Measurements from ENCODE around the gene SULT1E1. TPM values are rescaled to one million over a fixed set of nuclear protein-coding genes. Genes with fewer than 3 reads are reported as not detected.

SULT1E1 gene
- total RNA-seq, 1 donor from 2014 or later = 5.1 TPM

DNA sequence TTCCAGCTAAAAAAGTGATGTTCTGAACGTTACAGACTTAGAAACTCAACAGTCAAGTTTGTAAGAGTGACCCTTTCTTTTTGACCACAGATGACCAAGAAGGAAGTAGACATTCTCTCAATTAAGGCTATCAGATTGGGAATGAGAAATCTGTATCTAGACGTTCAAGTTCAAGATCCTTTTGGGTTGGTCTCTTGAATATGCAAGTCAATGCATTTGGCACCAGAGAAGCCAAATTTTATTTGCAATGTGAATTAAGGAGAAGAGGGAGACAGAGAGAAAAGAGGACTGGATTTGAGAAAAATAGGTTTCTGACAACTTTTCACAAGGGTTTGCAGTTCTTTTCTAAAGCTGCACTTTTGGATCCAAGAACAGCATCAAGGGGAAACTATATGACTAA, 17.5 kb upstream of the SULT1E1 start:
- Mint-ChIP-seq H3K9me3 (ENCODE audit: unreplicated experiment) (no peaks in the 10 kb centered on the region), H3K36me3 (ENCODE audit: unreplicated experiment) (no peaks in the 10 kb centered on the region), H3K27me3 (ENCODE audit: unreplicated experiment) (peaks cover 11% of the 10 kb centered on the region), H3K4me3 (ENCODE audit: unreplicated experiment) (no peak overlapping the region), H3K27ac (ENCODE audit: unreplicated experiment) (no peak overlapping the region), H3K4me1 (ENCODE audit: unreplicated experiment) (no peaks in the 10 kb centered on the region)
- no peak for DNase-seq (ENCODE audit: extremely low spot score, unreplicated experiment)
- TF ChIP-seq, protein P1, sequence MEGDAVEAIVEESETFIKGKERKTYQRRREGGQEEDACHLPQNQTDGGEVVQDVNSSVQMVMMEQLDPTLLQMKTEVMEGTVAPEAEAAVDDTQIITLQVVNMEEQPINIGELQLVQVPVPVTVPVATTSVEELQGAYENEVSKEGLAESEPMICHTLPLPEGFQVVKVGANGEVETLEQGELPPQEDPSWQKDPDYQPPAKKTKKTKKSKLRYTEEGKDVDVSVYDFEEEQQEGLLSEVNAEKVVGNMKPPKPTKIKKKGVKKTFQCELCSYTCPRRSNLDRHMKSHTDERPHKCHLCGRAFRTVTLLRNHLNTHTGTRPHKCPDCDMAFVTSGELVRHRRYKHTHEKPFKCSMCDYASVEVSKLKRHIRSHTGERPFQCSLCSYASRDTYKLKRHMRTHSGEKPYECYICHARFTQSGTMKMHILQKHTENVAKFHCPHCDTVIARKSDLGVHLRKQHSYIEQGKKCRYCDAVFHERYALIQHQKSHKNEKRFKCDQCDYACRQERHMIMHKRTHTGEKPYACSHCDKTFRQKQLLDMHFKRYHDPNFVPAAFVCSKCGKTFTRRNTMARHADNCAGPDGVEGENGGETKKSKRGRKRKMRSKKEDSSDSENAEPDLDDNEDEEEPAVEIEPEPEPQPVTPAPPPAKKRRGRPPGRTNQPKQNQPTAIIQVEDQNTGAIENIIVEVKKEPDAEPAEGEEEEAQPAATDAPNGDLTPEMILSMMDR (IDR thresholded peaks at IDR 0.05) = no peak

DNA sequence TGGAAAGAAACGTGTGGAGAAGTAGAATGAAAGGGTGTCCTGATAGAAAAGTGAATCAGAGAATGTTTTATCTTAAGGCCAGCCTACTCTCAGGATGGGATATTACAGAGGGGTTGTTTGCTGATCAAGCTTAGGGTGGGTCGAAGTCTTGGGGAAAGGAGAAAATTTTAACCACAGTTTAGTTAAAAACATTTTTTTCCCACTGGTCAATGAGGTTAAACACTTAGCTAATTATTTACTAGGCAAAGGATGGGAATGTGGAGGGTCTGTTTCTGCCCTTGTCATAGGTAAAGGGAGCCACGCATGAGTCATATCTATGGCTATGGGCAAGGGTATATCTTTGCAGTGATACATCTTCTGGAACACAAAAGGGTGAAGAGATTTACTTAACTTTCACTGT, 16.1 kb upstream of the SULT1E1 start:
- no peak for DNase-seq (ENCODE audit: extremely low spot score, unreplicated experiment)
- H3K27me3 Mint-ChIP-seq (ENCODE audit: unreplicated experiment) = peaks cover 10% of the 10 kb centered on the region
- TF ChIP-seq, protein P1 (IDR thresholded peaks at IDR 0.05) = no peak
- no peaks in the 10 kb centered on the region for H3K9me3 Mint-ChIP-seq (ENCODE audit: unreplicated experiment)
- H3K4me3 Mint-ChIP-seq (ENCODE audit: unreplicated experiment) = no peak overlapping the region
- no peaks in the 10 kb centered on the region for H3K36me3 Mint-ChIP-seq (ENCODE audit: unreplicated experiment)
- H3K4me1 Mint-ChIP-seq (ENCODE audit: unreplicated experiment) = no peaks in the 10 kb centered on the region
- no peak overlapping the region for H3K27ac Mint-ChIP-seq (ENCODE audit: unreplicated experiment)

DNA sequence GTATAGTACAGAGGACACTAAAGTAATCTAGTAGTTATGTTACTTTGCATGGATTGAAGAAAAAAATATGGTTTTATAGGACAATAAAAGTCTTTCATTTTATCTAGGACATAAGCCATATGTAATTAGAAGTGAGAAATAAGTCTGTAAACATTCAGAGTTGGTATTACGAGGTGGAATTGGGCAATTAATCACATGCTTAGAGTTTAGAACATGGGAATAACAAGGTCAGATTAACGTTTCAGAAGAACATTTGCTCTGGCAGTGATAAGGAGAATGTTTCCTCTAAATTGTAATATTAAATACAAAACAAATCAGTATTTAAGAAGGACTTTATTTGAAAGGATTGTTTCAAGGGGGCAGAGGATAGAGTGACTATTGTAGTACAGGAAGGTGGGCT, 15.6 kb upstream of the SULT1E1 start:
- H3K36me3 Mint-ChIP-seq (ENCODE audit: unreplicated experiment) = no peaks in the 10 kb centered on the region
- no peak overlapping the region for H3K4me3 Mint-ChIP-seq (ENCODE audit: unreplicated experiment)
- TF ChIP-seq, protein P1 (IDR thresholded peaks at IDR 0.05) = no peak
- no peaks in the 10 kb centered on the region for H3K9me3 Mint-ChIP-seq (ENCODE audit: unreplicated experiment)
- no peak for DNase-seq (ENCODE audit: extremely low spot score, unreplicated experiment)
- no peaks in the 10 kb centered on the region for H3K4me1 Mint-ChIP-seq (ENCODE audit: unreplicated experiment)
- no peak overlapping the region for H3K27ac Mint-ChIP-seq (ENCODE audit: unreplicated experiment)
- peaks cover 10% of the 10 kb centered on the region for H3K27me3 Mint-ChIP-seq (ENCODE audit: unreplicated experiment)

DNA sequence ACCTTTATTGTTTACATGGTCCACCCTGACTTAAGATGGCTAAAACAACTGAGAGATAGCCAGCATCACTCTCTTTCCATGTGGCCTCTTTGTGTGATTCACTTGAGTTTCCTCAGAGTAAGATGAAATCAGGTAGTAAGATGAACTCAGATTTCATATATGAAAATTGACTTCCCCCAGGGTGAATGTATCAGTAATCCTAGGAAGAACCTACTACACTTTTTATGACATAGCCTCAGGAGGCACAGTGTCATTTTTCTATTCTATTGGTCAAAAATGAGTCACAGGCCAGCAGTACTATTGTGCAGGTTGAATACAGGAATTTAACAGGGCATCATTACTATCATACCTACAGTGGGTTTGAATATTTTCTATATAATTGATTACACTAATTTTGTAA, 14.6 kb upstream of the SULT1E1 start:
- Mint-ChIP-seq H3K27me3 (ENCODE audit: unreplicated experiment) (peaks cover 10% of the 10 kb centered on the region), H3K4me3 (ENCODE audit: unreplicated experiment) (no peak overlapping the region), H3K27ac (ENCODE audit: unreplicated experiment) (no peak overlapping the region), H3K4me1 (ENCODE audit: unreplicated experiment) (no peaks in the 10 kb centered on the region), H3K9me3 (ENCODE audit: unreplicated experiment) (no peaks in the 10 kb centered on the region), H3K36me3 (ENCODE audit: unreplicated experiment) (no peaks in the 10 kb centered on the region)
- DNase-seq (ENCODE audit: extremely low spot score, unreplicated experiment) = no peak
- TF ChIP-seq, protein P1 (IDR thresholded peaks at IDR 0.05) = no peak

DNA sequence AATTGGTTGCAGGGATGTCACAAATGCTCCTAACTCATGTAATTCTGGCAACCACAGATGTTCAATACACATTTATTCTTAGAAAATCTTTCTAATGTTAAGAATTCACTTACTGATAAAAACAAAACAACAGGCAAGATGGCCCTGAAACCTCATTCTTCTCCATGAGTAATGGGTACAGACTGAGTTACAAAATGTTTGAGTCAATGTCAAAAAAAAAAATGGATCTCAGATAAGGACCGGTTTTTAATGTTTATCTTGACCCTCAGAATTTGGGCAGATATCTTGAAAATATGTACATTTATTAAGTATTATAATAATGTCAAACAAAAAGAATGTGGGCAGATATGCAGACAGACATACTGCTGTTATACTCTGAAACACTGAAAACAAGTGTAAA, 1.8 kb upstream of the SULT1E1 start:
- H3K27me3 Mint-ChIP-seq (ENCODE audit: unreplicated experiment) = peaks cover 5% of the 10 kb centered on the region
- no peaks in the 10 kb centered on the region for H3K4me1 Mint-ChIP-seq (ENCODE audit: unreplicated experiment)
- TF ChIP-seq, protein P1 (IDR thresholded peaks at IDR 0.05) = no peak
- H3K4me3 Mint-ChIP-seq (ENCODE audit: unreplicated experiment) = no peak overlapping the region
- no peak for DNase-seq (ENCODE audit: extremely low spot score, unreplicated experiment)
- H3K36me3 Mint-ChIP-seq (ENCODE audit: unreplicated experiment) = no peaks in the 10 kb centered on the region
- H3K27ac Mint-ChIP-seq (ENCODE audit: unreplicated experiment) = no peak overlapping the region
- no peaks in the 10 kb centered on the region for H3K9me3 Mint-ChIP-seq (ENCODE audit: unreplicated experiment)
